Spleen (tissue), 11 donors: ENCODE data around the gene FSIP1. TPM values are rescaled to one million over a fixed set of nuclear protein-coding genes. Genes with fewer than 3 reads are reported as not detected.

Experiments used
- DNase-seq: peaks from one replicate; pipeline ENCODE4 v3.0.0-alpha.2; 2020
- H3K27ac ChIP-seq, 8 donors: fragments of 200-600 bp; sonication (generic) in 7 of 8; 1 replicate in 4 of 8; 2 replicates in 4 of 8; pipeline versions ENCODE4 v1.5.0 to v1.8.0; 2016 to 2021; ENCODE audit warnings: inconsistent platforms in 4 of 8, mild to moderate bottlenecking in 4 of 8, moderate library complexity in 1 of 8
- H3K27me3 ChIP-seq, 7 donors: fragments of 200-600 bp; sonication (generic) in 6 of 7; replicated peaks in 1 of 7; 1 replicate in 4 of 7; 2 replicates in 3 of 7; pipeline versions ENCODE4 v1.5.0 to v1.8.0; 2016 to 2021; ENCODE audit warnings: inconsistent platforms in 3 of 7, mild to moderate bottlenecking in 1 of 7
- H3K36me3 ChIP-seq, 6 donors: fragments of 200-600 bp; sonication (generic) in 5 of 6; 1 replicate in 4 of 6; 2 replicates in 2 of 6; pipeline versions ENCODE4 v1.5.0 to v1.8.0; 2016 to 2021; ENCODE audit warnings: inconsistent platforms in 2 of 6
- H3K4me1 ChIP-seq, 6 donors: fragments of 200-600 bp; sonication (generic) in 5 of 6; 1 replicate in 3 of 6; 2 replicates in 3 of 6; pipeline versions ENCODE4 v1.5.0 to v1.8.0; 2016 to 2021; ENCODE audit warnings: inconsistent platforms in 3 of 6
- H3K4me3 ChIP-seq, 8 donors: fragments of 200-600 bp; sonication (generic) in 7 of 8; 1 replicate in 4 of 8; 2 replicates in 4 of 8; pipeline versions ENCODE4 v1.5.0 to v1.8.0; 2016 to 2021; ENCODE audit warnings: inconsistent platforms in 4 of 8, mild to moderate bottlenecking in 4 of 8, moderate library complexity in 2 of 8
- H3K9me3 ChIP-seq, 8 donors: fragments of 200-600 bp; sonication (generic) in 7 of 8; 1 replicate in 4 of 8; 2 replicates in 4 of 8; pipeline versions ENCODE4 v1.5.0 to v1.8.0; 2016 to 2021; ENCODE audit warnings: inconsistent platforms in 4 of 8
- POLR2A ChIP-seq, 3 donors: fragments of 450-650 bp; IDR thresholded peaks; one replicate each; pipeline ENCODE4 v1.5.1; 2017; ENCODE audit warnings: antibody characterized with exemption in 3 of 3, mild to moderate bottlenecking in 1 of 3
- POLR2AphosphoS5 ChIP-seq, 3 donors: sonication (generic); formaldehyde crosslinking; IDR thresholded peaks; one replicate each; pipeline ENCODE4 v1.5.1; 2017; ENCODE audit warnings: antibody characterized with exemption in 3 of 3
- WGBS, 5 donors: extraction: QIAGEN DNeasy Blood & Tissue Kit in 3 of 5; methylation state at CpG; one replicate each; pipeline versions ENCODE4 v1.1.5 to v1.1.7; 2013 to 2018; 5-methylcytosine and 5-hydroxymethylcytosine counted together
- intact Hi-C: fragments of 100-400 bp; cut with DNase I; formaldehyde crosslinking; loops from one replicate; pipeline ENCODE4 v1.15.0; 2023; ENCODE audit warnings: low total_unique reads
- polyA plus RNA-seq, 3 donors: library from polyadenylated mRNA; stranded (reverse); fragments of 200-250 nt; gene quantifications; one replicate each; pipeline ENCODE4 v1.2.1, GENCODE V29; 2013
- total RNA-seq, 7 donors: library from RNA; depleted of rRNA in 3 of 7; stranded (reverse); fragments of >200 nt in 3 of 7; fragmentation: NEBNext Ultra II Directional in 4 of 7; extraction: Animal tissue kit (Norgen Biotek cat#: 25700) in 4 of 7; gene quantifications; one replicate each; pipeline versions ENCODE4 v1.1.0 to v1.2.1, GENCODE V29; 2016 to 2021
- TF ChIP-seq, protein P1 (sequence below), 11 experiments: fragments of 200-600 bp in 7 of 11; fragments of 450-650 bp in 4 of 11; sonication (generic) in 4 of 11; IDR thresholded peaks in 8 of 11; conservative IDR thresholded peaks in 3 of 11; 1 replicate in 7 of 11; 2 replicates in 4 of 11; pipeline versions ENCODE4 v1.4.0 to v1.8.0; 2016 to 2021; ENCODE audit warnings: antibody characterized with exemption in 11 of 11, inconsistent platforms in 4 of 11, mild to moderate bottlenecking in 1 of 11
- donor health status: healthy with polysubstance abuse.
- donor health status: DM: no; HTN: no; CAD: no; lungs with moderate emphysema.
- donor health status: DM: no; HTN: no; CAD: no.
- donor health status: Bipolar disorder and iron deficiency.
- donor health status: healthy.
- donor health status: DM: no; HTN: no; CAD: no.
- donor health status: DM: yes; HTN: yes; CAD: no.

FSIP1 gene
- total and polyA plus RNA-seq, 10 donors, result 0.09 to 2.3 (median 0.45) TPM

DNA sequence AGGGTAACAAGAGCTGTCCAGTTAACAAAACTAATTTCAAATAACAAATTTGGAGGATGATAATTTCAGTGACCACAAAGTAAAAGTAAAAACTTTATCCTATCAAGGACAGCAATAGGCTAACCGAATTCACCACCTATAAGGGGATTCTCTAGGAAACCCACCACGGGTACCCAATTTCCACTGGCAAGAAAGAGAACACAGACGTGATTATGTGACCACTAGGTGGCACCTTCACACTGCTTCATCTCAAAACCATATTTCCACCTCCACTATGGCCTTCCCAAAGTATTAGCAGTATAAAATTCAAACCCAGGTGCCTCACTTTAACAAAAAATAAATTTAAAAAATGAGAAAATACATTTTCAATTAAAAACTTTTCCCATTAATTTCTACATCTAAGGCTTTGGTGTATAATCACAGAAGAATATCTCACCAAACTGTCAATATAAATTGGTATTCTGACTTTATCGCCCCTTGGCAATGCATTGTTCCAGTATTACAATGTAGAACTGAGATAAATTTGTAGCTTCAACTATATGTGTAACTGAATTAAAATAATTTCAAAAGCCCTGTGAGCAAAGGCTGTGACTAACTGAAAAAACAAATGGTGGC is 96.5 kb downstream of the FSIP1 start:
- Histone ChIP-seq H3K27ac (no peak overlapping the region), H3K4me3 (no peak overlapping the region), H3K36me3 (no peaks in the 10 kb centered on the region), H3K27me3 (no peaks in the 10 kb centered on the region), H3K4me1 (no peaks in the 10 kb centered on the region), H3K9me3 (no peaks in the 10 kb centered on the region)
- DNase-seq, result no peak
- TF ChIP-seq, protein P1, sequence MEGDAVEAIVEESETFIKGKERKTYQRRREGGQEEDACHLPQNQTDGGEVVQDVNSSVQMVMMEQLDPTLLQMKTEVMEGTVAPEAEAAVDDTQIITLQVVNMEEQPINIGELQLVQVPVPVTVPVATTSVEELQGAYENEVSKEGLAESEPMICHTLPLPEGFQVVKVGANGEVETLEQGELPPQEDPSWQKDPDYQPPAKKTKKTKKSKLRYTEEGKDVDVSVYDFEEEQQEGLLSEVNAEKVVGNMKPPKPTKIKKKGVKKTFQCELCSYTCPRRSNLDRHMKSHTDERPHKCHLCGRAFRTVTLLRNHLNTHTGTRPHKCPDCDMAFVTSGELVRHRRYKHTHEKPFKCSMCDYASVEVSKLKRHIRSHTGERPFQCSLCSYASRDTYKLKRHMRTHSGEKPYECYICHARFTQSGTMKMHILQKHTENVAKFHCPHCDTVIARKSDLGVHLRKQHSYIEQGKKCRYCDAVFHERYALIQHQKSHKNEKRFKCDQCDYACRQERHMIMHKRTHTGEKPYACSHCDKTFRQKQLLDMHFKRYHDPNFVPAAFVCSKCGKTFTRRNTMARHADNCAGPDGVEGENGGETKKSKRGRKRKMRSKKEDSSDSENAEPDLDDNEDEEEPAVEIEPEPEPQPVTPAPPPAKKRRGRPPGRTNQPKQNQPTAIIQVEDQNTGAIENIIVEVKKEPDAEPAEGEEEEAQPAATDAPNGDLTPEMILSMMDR (IDR thresholded peaks at IDR 0.05 in 8 of 11, conservative IDR thresholded peaks at IDR 0.05 in 3 of 11), result peak in 10 of 11 experiments; percentile 38 to 78 (median 72)
- TF ChIP-seq POLR2AphosphoS5 (IDR thresholded peaks at IDR 0.05), result no peak
- intact Hi-C loops, result loop anchor here (5.0 kb wide), 1 partner anchor 71 kb away; no protein-coding TSS in a partner anchor
- 24 to 27% (median 26%) methylated on average over 4 of the region's 4 CpGs for WGBS, 5 donors

DNA sequence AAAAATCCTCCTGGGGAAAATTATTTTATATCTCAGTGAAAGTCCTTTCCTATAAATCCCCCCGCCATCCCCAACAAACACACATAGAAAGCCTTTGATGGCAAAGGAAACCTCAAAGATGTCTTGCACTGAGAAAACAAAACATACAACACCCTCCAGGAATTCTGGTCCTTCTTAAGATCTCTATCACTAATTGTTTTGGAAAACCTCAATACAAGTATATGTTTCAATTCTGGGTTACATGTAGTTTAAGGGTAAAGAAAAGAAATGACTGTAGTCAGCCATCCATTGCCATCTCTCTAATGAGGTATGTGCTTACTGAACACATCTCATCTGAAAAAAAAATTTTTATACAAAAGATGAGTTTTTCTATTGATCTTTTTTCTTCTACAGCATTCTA is 97.3 kb downstream of the FSIP1 start:
- Histone ChIP-seq H3K9me3 (no peaks in the 10 kb centered on the region), H3K4me1 (no peaks in the 10 kb centered on the region), H3K27ac (no peak overlapping the region), H3K36me3 (no peaks in the 10 kb centered on the region), H3K27me3 (no peaks in the 10 kb centered on the region), H3K4me3 (no peak overlapping the region)
- WGBS, 5 donors, result 62 to 98% (median 96%) methylated on average over 1 of the region's 1 CpG
- TF ChIP-seq POLR2AphosphoS5 (IDR thresholded peaks at IDR 0.05) (no peak), POLR2A (IDR thresholded peaks at IDR 0.05) (no peak)
- TF ChIP-seq, protein P1 (IDR thresholded peaks at IDR 0.05 in 8 of 11, conservative IDR thresholded peaks at IDR 0.05 in 3 of 11), result no peak
- DNase-seq, result no peak
- intact Hi-C loops, result loop anchor here (5.0 kb wide), 1 partner anchor 72 kb away; no protein-coding TSS in a partner anchor

DNA sequence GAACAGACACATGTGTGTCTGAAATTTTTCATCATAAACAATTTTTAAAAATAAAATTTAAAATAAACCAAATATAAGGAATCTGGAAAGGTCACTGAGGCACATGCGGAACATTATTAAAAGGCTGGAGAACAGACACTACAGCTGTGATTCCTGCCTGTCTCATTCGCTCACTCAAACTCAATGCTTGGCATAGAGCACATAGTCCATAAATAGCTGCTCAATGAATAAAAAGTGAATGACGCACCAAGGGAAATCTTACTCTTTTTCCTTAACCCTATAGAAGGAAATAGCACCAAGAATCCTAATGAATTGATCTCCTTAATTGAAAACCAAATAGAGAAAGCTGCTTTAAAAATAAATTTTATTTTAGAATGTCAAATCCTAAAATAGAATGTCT is 98.4 kb downstream of the FSIP1 start:
- 56 to 63% (median 62%) methylated on average over 3 of the region's 3 CpGs for WGBS, 5 donors

DNA sequence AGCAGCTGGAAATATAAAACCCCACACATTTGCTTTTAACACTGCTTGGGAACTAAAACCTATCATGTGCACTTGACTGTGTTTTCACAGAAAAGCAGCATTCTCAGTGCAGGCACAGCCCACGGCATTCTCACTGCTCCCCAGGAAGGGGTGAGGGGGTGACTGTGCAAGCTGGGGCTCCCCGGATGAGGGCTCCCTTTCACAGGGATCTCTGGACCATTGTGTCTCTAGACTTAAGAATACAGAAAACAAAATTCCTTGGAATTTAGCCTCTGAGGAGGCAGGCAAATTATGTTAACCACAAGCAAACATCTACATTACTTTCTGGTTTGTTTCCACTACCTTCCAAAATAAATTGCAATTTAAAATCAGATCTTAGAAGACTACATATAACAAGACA is 100.3 kb downstream of the FSIP1 start:
- no peaks in the 10 kb centered on the region for H3K27me3 ChIP-seq
- TF ChIP-seq POLR2A (IDR thresholded peaks at IDR 0.05) (no peak), POLR2AphosphoS5 (IDR thresholded peaks at IDR 0.05) (no peak)
- TF ChIP-seq, protein P1 (IDR thresholded peaks at IDR 0.05 in 8 of 11, conservative IDR thresholded peaks at IDR 0.05 in 3 of 11), result no peak
- 72 to 89% (median 79%) methylated on average over 2 of the region's 2 CpGs for WGBS, 5 donors
- intact Hi-C loops, result no loop called here
- H3K27ac ChIP-seq, result no peak overlapping the region
- no peak for DNase-seq
- H3K4me1 ChIP-seq, result no peaks in the 10 kb centered on the region
- no peak overlapping the region for H3K4me3 ChIP-seq
- no peaks in the 10 kb centered on the region for H3K9me3 ChIP-seq
- no peaks in the 10 kb centered on the region for H3K36me3 ChIP-seq

More for the DNA sequence above, 98.4 kb downstream of the FSIP1 start:
- Histone ChIP-seq H3K4me1 (no peaks in the 10 kb centered on the region), H3K9me3 (no peaks in the 10 kb centered on the region), H3K27me3 (no peaks in the 10 kb centered on the region), H3K36me3 (no peaks in the 10 kb centered on the region), H3K4me3 (no peak overlapping the region), H3K27ac (no peak overlapping the region)
- TF ChIP-seq POLR2A (IDR thresholded peaks at IDR 0.05), result no peak
- TF ChIP-seq, protein P1 (IDR thresholded peaks at IDR 0.05 in 8 of 11, conservative IDR thresholded peaks at IDR 0.05 in 3 of 11), result no peak
- no peak for TF ChIP-seq POLR2AphosphoS5 (IDR thresholded peaks at IDR 0.05)
- intact Hi-C loops, result no loop called here
- DNase-seq, result no peak
